Upper lobe of left lung (tissue), 4 donors: ENCODE measurements around the gene TMC7.
"Not testable (repeated sequence)": the region's sequence is repeated elsewhere in the genome, so short reads cannot be mapped to it uniquely, and the experiment has no call there.

Source experiments
- EP300 ChIP-seq, 4 donors: sonication (generic); formaldehyde crosslinking; IDR thresholded peaks; one replicate each; pipeline ENCODE4 v1.5.1; 2017; ENCODE audit warnings: antibody characterized with exemption in 4 of 4, control low read depth in 2 of 4
- POLR2A ChIP-seq, 4 donors: fragments of 450-650 bp; IDR thresholded peaks; one replicate each; pipeline ENCODE4 v1.5.1; 2016 to 2017; ENCODE audit warnings: antibody characterized with exemption in 4 of 4, mild to moderate bottlenecking in 2 of 4
- POLR2AphosphoS5 ChIP-seq, 2 donors: sonication (generic); formaldehyde crosslinking; IDR thresholded peaks; one replicate each; pipeline ENCODE4 v1.5.1; 2017; ENCODE audit warnings: antibody characterized with exemption in 2 of 2
- TF ChIP-seq, protein P1 (sequence below), 6 experiments: fragments of 450-650 bp in 4 of 6; fragments of 200-600 bp in 2 of 6; sonication (generic) in 2 of 6; IDR thresholded peaks; one replicate each; pipeline ENCODE4 v1.5.1; 2016 to 2019; ENCODE audit warnings: antibody characterized with exemption in 6 of 6

DNA sequence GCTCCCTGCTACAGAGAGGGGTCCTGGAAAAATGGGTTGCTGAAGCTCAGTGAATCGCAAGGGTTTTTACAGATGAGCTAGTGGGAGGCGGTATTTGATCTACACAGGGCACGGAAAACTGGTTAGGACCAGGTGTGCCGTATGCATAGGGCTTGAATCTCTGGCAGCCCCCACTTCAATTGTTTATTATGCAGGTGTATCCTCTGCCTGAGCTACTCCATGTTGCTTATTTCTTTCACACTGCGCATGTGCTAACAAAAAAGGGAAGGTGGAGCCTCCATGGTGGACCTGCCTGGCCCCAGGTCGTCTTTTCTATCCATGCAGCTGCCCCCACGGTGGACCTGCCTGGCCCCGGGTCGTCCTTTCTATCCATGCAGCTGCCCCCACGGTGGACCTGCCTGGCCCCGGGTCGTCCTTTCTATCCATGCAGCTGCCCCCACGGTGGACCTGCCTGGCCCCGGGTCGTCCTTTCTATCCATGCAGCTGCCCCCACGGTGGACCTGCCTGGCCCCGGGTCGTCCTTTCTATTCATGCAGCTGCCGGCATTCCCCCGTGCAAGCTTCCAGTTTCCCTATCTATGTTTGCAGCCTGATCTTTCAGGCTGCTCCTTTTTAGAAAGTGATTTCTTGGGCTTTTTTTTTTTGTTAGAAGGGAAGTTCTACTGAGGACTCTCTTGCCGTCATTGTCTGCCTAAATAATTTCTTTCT, 27.7 kb upstream of the TMC7 start:
- TF ChIP-seq, protein P1, sequence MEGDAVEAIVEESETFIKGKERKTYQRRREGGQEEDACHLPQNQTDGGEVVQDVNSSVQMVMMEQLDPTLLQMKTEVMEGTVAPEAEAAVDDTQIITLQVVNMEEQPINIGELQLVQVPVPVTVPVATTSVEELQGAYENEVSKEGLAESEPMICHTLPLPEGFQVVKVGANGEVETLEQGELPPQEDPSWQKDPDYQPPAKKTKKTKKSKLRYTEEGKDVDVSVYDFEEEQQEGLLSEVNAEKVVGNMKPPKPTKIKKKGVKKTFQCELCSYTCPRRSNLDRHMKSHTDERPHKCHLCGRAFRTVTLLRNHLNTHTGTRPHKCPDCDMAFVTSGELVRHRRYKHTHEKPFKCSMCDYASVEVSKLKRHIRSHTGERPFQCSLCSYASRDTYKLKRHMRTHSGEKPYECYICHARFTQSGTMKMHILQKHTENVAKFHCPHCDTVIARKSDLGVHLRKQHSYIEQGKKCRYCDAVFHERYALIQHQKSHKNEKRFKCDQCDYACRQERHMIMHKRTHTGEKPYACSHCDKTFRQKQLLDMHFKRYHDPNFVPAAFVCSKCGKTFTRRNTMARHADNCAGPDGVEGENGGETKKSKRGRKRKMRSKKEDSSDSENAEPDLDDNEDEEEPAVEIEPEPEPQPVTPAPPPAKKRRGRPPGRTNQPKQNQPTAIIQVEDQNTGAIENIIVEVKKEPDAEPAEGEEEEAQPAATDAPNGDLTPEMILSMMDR (IDR thresholded peaks at IDR 0.05) = not testable (repeated sequence)
- not testable (repeated sequence) for TF ChIP-seq POLR2AphosphoS5, POLR2A, EP300 (IDR thresholded peaks at IDR 0.05)
